Neural cell (in vitro differentiated cells): ENCODE results near the gene PLD1. TPM values are rescaled to one million over a fixed set of nuclear protein-coding genes. Genes with fewer than 3 reads are reported as not detected.
A peak's percentile ranks its signal among the peaks of the same experiment; 100 is the strongest.

Source experiments
- H2AFZ ChIP-seq: fragments of 200-600, 300-800 bp; sonication (generic), shearing (Covaris generic); 2 replicates; pipeline ENCODE4 v1.6.0; 2014; ENCODE audit warnings: low read depth, mild to moderate bottlenecking, antibody characterized with exemption, low read length, moderate library complexity
- H3F3A ChIP-seq: fragments of 200-600 bp; shearing (Covaris generic); 2 replicates; pipeline ENCODE4 v1.6.1; 2016; ENCODE audit warnings: mild to moderate bottlenecking, moderate library complexity, mixed read lengths, antibody characterized with exemption, low read length; ENCODE audit not compliant: insufficient read depth, poor library complexity, severe bottlenecking
- H3K27ac ChIP-seq: fragments of 200-600, 300-800 bp; sonication (generic), shearing (Covaris generic); 2 replicates; pipeline ENCODE4 v1.5.1; 2014; ENCODE audit warnings: mild to moderate bottlenecking, low read length, moderate library complexity
- H3K27me3 ChIP-seq: fragments of 300-800, 200-600 bp; sonication (generic), shearing (Covaris generic); 2 replicates; pipeline ENCODE4 v1.6.0; 2014; ENCODE audit warnings: mild to moderate bottlenecking, low read depth, low read length, moderate library complexity; ENCODE audit not compliant: insufficient read depth
- H3K36me3 ChIP-seq: fragments of 300-800, 200-600 bp; sonication (generic), shearing (Covaris generic); 2 replicates; pipeline ENCODE4 v1.5.1; 2014; ENCODE audit warnings: mild to moderate bottlenecking, antibody characterized with exemption, low read length, moderate library complexity; ENCODE audit not compliant: insufficient read depth
- H3K4me2 ChIP-seq: fragments of 300-800, 200-600 bp; sonication (generic), shearing (Covaris generic); 2 replicates; pipeline ENCODE4 v1.6.0; 2014; ENCODE audit warnings: mild to moderate bottlenecking, low read length
- H3K4me3 ChIP-seq: fragments of 300-800, 200-600 bp; sonication (generic), shearing (Covaris generic); 2 replicates; pipeline ENCODE4 v1.5.1; 2014; ENCODE audit warnings: mild to moderate bottlenecking, low read length, moderate library complexity
- H3K79me2 ChIP-seq: fragments of 200-600 bp; shearing (Covaris generic); replicated peaks from 2 replicates; pipeline ENCODE4 v1.6.0; 2014; ENCODE audit warnings: mild to moderate bottlenecking, low read length, moderate library complexity; ENCODE audit not compliant: insufficient read depth
- H3K9ac ChIP-seq: fragments of 300-800, 200-600 bp; sonication (generic), shearing (Covaris generic); 2 replicates; pipeline ENCODE4 v1.6.1; 2016; ENCODE audit warnings: mild to moderate bottlenecking, low read length, mixed read lengths
- H3K9me2 ChIP-seq: fragments of 200-600 bp; shearing (Covaris generic); 2 replicates; pipeline ENCODE4 v1.6.1; 2016; ENCODE audit warnings: mild to moderate bottlenecking, low read length, mixed read lengths; ENCODE audit not compliant: insufficient read depth
- H3K9me3 ChIP-seq: fragments of 200-600, 300-800 bp; sonication (generic), shearing (Covaris generic); 2 replicates; pipeline ENCODE4 v1.6.1; 2016; ENCODE audit warnings: mild to moderate bottlenecking, mixed run types, low read length, moderate library complexity, mixed read lengths
- H4K20me1 ChIP-seq: fragments of 200-600 bp; shearing (Covaris generic); 2 replicates; pipeline ENCODE4 v1.6.1; 2016; ENCODE audit warnings: mild to moderate bottlenecking, mixed run types; ENCODE audit not compliant: insufficient read depth
- EP300 ChIP-seq: fragments of 450-650 bp; conservative IDR thresholded peaks from 2 replicates; pipeline ENCODE4 v1.6.1; 2014; ENCODE audit warnings: antibody characterized with exemption, mild to moderate bottlenecking, moderate library complexity; ENCODE audit not compliant: poor library complexity, severe bottlenecking
- EZH2 ChIP-seq: fragments of 200-600, 300-800 bp; shearing (Covaris generic), sonication (generic); IDR thresholded peaks from 2 replicates; pipeline ENCODE4 v1.6.1; 2014; ENCODE audit warnings: antibody characterized with exemption, low read length, borderline replicate concordance, mild to moderate bottlenecking; ENCODE audit not compliant: insufficient read depth, poor library complexity, severe bottlenecking
- MXI1 ChIP-seq: fragments of 450-650 bp; conservative IDR thresholded peaks from 2 replicates; pipeline ENCODE4 v1.6.1; 2014; ENCODE audit warnings: antibody characterized with exemption, mild to moderate bottlenecking; ENCODE audit not compliant: poor library complexity, severe bottlenecking
- POLR2AphosphoS5 ChIP-seq: IDR thresholded peaks from 2 replicates; pipeline ENCODE4 v1.6.1; 2012
- RAD21 ChIP-seq: fragments of 450-650 bp; conservative IDR thresholded peaks from 2 replicates; pipeline ENCODE4 v1.6.1; 2014; ENCODE audit warnings: antibody characterized with exemption, mild to moderate bottlenecking, moderate library complexity
- SMC3 ChIP-seq: fragments of 450-650 bp; conservative IDR thresholded peaks from 2 replicates; pipeline ENCODE4 v1.6.1; 2014; ENCODE audit warnings: antibody characterized with exemption, mild to moderate bottlenecking, moderate library complexity; ENCODE audit not compliant: poor library complexity
- TAF1 ChIP-seq: IDR thresholded peaks from 2 replicates; pipeline ENCODE4 v1.6.1; 2012; ENCODE audit warnings: low read depth
- polyA plus RNA-seq: library from polyadenylated mRNA; depleted of rRNA; stranded (reverse); fragments of >200 nt; gene quantifications from 2 replicates; pipeline ENCODE4 v1.2.3, GENCODE V29; 2014
- TF ChIP-seq, protein P1 (sequence below): fragments of 450-650 bp; IDR thresholded peaks from 2 replicates; pipeline ENCODE4 v1.5.1; 2014; ENCODE audit warnings: antibody characterized with exemption, mild to moderate bottlenecking, moderate library complexity; ENCODE audit not compliant: poor library complexity, severe bottlenecking
- TF ChIP-seq, protein P2 (sequence below): IDR thresholded peaks from 2 replicates; pipeline ENCODE4 v1.6.1; 2012; ENCODE audit warnings: borderline replicate concordance

Gene PLD1
- polyA plus RNA-seq, 1 donor from 2014 or later, result 0.06 TPM

DNA sequence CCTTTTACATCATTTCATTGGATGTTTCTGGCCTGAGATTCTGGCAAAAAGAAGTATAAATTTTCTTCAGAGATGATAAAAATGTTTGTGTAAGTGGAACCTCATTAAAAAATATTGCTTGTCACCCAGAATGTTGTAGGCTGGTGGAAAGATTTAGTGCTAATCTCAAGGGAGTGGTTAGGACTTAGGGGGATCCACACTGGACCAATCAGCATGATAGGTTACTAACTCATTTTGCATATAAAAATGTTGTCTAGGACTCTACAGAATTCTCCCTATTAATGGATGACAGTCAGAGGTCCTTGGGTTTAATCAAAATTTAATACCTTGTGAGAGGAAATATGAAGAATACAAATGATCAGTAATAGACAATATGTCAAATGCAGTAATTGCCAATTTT is 241.5 kb downstream of the PLD1 start:
- Histone ChIP-seq H3K4me3 (no peak overlapping the region), H3K9me2 (no peaks in the 10 kb centered on the region), H3K27me3 (no peaks in the 10 kb centered on the region), H2AFZ (no peak overlapping the region), H3K36me3 (no peaks in the 10 kb centered on the region), H3K9me3 (no peaks in the 10 kb centered on the region), H3K4me2 (no peak overlapping the region), H3K9ac (no peak overlapping the region), H3F3A (no peaks in the 10 kb centered on the region), H3K79me2 (no peaks in the 10 kb centered on the region), H4K20me1 (no peaks in the 10 kb centered on the region), H3K27ac (no peak overlapping the region)
- no peak for TF ChIP-seq MXI1
- no peak for TF ChIP-seq POLR2AphosphoS5
- TF ChIP-seq TAF1, result no peak
- TF ChIP-seq, protein P1, sequence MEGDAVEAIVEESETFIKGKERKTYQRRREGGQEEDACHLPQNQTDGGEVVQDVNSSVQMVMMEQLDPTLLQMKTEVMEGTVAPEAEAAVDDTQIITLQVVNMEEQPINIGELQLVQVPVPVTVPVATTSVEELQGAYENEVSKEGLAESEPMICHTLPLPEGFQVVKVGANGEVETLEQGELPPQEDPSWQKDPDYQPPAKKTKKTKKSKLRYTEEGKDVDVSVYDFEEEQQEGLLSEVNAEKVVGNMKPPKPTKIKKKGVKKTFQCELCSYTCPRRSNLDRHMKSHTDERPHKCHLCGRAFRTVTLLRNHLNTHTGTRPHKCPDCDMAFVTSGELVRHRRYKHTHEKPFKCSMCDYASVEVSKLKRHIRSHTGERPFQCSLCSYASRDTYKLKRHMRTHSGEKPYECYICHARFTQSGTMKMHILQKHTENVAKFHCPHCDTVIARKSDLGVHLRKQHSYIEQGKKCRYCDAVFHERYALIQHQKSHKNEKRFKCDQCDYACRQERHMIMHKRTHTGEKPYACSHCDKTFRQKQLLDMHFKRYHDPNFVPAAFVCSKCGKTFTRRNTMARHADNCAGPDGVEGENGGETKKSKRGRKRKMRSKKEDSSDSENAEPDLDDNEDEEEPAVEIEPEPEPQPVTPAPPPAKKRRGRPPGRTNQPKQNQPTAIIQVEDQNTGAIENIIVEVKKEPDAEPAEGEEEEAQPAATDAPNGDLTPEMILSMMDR, result no peak
- TF ChIP-seq SMC3, result no peak
- TF ChIP-seq EZH2, result no peak
- TF ChIP-seq, protein P2, sequence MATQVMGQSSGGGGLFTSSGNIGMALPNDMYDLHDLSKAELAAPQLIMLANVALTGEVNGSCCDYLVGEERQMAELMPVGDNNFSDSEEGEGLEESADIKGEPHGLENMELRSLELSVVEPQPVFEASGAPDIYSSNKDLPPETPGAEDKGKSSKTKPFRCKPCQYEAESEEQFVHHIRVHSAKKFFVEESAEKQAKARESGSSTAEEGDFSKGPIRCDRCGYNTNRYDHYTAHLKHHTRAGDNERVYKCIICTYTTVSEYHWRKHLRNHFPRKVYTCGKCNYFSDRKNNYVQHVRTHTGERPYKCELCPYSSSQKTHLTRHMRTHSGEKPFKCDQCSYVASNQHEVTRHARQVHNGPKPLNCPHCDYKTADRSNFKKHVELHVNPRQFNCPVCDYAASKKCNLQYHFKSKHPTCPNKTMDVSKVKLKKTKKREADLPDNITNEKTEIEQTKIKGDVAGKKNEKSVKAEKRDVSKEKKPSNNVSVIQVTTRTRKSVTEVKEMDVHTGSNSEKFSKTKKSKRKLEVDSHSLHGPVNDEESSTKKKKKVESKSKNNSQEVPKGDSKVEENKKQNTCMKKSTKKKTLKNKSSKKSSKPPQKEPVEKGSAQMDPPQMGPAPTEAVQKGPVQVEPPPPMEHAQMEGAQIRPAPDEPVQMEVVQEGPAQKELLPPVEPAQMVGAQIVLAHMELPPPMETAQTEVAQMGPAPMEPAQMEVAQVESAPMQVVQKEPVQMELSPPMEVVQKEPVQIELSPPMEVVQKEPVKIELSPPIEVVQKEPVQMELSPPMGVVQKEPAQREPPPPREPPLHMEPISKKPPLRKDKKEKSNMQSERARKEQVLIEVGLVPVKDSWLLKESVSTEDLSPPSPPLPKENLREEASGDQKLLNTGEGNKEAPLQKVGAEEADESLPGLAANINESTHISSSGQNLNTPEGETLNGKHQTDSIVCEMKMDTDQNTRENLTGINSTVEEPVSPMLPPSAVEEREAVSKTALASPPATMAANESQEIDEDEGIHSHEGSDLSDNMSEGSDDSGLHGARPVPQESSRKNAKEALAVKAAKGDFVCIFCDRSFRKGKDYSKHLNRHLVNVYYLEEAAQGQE, result no peak
- no peak for TF ChIP-seq RAD21
- TF ChIP-seq EP300, result no peak

GRCh38 chr3:171566803-171567422 is 243.4 kb downstream of the PLD1 start:
- Histone ChIP-seq H3K27me3 (no peaks in the 10 kb centered on the region), H3K4me2 (no peak overlapping the region), H2AFZ (no peak overlapping the region), H3F3A (no peaks in the 10 kb centered on the region), H3K9me3 (no peaks in the 10 kb centered on the region), H3K4me3 (no peak overlapping the region), H3K27ac (no peak overlapping the region), H3K9ac (no peak overlapping the region), H4K20me1 (no peaks in the 10 kb centered on the region), H3K9me2 (no peaks in the 10 kb centered on the region), H3K36me3 (no peaks in the 10 kb centered on the region), H3K79me2 (no peaks in the 10 kb centered on the region)
- TF ChIP-seq RAD21 (peak; percentile 94), EZH2 (no peak), EP300 (no peak), MXI1 (no peak), SMC3 (peak; percentile 94)
- TF ChIP-seq, protein P2, result no peak
- TF ChIP-seq, protein P1, result peak; percentile 89
